Astrocyte of the hippocampus (primary cell): ENCODE results near the gene KCTD17.
"Not testable (repeated sequence)": the region's sequence is repeated elsewhere in the genome, so short reads cannot be mapped to it uniquely, and the experiment has no call there.

Experiments
- DNase-seq: peaks from one replicate; pipeline ENCODE4 v3.0.0; 2011; ENCODE audit warnings: low read depth, low spot score

The KCTD17 gene

GRCh38 chr22:37060801-37061610 lies 9.5 kb downstream of the KCTD17 start:
- DNase-seq, result no peak

DNA sequence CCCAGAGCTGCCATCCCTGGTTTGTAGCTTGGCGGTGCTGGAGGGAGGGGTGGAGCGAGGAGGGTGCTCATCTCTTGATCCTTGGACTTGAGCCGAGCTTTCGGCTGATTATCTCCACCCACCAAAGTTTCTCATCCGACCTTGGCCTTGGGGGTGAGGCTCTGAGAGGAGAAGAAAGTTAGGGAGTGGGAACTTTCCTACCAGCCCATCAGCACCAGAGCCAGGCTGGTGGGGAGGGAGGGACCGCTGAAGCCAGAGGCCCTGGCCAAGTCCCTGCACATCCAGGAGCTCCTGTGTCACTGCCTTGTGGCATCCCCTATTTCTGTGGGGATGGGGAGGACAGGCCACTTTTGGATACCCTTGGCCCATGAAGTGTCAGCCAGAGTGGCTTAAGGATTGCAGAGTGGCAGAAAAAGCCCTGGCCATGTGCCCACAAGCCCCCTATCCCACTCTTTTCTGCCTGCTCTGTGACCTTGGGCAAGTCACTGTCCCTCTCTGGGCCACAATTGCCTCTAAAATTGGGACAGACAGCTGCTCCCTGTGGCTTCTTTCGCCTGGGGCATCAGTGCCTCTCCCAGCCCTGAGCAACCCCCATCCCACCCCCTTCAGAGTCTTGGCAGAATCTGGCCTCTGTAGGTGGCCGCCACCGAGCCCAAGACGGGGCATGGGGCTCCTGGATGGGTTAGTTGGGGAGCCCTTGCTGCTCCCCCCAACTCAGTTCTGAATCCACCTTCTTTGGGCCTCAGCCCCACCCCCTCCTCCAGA lies 10.3 kb downstream of the KCTD17 start:
- DNase-seq, result no peak

DNA sequence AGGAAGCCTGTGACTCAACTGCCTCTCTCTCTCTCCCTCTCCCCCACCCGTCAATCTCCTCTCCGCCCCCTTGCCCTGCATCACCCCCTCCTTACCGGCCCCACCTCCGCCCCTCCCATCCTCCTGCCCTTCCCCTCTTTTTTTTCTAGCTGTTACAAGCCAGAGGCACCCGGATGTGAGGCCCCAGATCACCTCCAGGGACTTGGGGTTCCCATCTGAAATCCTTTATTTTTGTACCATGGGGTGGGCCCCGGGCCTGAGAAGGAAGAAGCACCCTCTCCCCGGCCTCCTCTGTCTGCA lies 10.8 kb downstream of the KCTD17 start:
- DNase-seq, result no peak

DNA sequence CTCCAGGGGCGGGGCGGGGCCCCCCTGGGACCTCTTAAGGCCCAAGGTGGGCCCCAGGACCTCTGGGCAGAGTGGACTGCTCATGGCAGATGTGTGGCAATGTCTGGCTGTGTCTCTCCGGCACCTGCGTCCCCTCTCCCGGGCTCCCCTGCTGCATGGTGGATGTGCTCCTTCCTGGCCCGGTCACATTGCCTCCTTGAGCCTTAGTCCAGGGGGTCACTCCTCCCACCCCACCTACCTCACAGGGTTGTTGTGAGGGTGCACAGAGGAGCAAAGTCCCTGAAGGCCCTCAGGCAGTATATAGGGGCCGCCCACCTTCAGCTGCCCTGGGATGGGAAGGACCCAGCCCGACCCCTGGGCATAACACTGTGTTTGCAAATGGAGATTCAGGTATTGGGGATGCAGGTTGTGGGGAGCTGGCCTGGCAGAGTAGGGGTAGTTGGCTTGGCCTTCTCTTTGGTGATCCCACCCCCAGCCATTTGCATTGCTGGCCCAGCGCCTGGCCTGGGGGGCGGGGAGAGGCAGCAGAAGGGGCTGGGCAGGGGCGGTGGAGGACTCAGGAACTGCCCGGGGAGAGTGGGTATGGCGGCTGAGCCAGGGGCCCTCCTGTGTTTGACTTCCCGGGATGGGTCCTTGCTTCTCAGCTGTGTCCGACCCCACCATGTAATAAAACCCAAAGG lies 11.3 kb downstream of the KCTD17 start:
- no peak for DNase-seq

DNA sequence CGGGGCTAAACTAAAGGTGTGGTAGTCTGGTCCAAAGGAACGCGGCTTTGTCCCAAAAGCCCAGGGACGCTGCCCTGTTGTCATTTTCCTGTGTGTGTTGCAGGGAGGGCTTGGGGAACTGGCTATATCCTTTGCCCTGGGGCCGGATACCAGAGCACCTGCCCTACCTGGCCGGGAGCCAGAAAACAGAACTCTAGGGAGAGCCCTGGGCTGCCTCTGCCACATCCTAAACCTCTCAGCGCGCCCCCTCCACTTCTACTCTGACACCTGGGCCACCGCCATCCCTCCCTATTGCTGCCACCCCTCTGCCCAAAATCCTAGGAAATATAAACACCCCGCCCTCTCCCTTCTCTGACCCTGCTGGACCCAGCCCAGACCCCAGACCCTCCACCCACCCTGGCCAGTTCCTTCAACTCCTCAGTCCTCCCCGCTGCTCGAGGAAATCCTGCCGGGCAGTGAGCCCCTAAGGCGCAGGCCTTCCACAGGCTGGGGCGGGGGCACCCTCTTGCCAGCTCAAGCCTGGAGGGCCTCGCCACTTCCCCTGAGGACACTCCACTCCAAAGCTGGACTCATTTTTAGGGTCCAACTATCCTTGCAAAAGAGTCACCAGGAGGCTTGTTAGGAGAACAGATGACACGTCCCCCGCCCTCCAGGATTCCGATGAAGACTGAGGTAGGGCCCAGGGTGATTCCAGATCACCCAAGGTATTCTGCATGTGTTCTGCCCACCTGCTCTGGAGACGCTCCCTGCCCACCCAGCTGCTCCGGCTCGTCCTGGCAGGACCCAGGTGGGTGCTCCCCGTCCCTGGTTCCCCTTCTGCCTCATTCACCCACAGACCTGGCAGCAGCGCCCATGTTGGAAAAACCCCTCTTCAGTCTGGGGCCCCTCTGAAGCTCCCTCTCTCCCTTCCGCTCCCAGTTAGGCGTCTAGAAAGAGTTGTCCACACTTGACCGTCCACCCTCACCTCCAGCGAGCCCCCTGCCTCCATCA lies 12.2 kb downstream of the KCTD17 start:
- no peak for DNase-seq

DNA sequence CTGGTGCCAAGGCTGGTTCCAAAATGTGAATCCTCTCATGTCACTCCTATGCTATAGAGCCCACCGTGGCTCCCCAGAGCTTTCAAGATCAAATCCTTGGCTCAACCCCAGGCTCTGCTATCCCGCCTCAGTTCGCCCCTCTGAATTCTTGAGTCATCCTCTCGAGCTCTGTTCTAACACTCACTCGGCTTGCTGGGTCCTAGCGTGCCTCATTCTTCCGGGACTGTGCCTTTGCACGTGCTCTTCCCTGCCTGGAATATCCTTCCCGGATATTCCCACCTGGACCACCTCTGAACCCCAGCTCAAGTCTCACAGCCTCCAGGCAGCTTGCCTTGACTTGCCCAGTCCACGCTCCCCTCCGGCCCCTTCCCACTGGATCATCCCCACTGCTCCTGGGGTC lies 13.0 kb downstream of the KCTD17 start:
- DNase-seq, result no peak

- no peak for DNase-seq
These were observed 13.6 kb downstream of the KCTD17 start for GRCh38 chr22:37065180-37065579.

- DNase-seq, result no peak
These were observed 14.4 kb downstream of the KCTD17 start for GRCh38 chr22:37065961-37066360.

GRCh38 chr22:37067428-37067827 lies 15.9 kb downstream of the KCTD17 start:
- DNase-seq, result no peak

- no peak for DNase-seq
These were observed 17.3 kb downstream of the KCTD17 start for GRCh38 chr22:37068859-37069258.

DNA sequence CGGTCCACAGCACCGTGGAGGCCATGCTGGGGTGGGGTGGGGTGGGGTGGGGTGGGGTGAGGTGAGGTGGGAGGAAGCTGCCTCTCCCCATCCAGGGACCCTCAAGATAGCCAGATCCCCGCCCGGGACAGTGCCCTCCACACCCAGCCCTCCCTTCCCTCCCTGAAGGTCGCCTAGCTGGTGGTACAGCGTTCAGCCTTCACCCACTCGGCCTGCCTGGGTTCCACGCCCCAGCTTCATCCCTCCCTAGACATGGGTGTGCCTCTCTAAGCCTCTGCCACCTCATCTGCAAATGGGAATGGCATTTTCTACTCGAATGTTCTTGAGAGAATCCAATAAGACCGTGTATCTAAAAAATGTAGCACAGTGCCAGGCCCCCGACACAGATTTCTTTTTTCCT lies 17.8 kb downstream of the KCTD17 start:
- no peak for DNase-seq

- no peak for DNase-seq
These were observed 18.2 kb downstream of the KCTD17 start for GRCh38 chr22:37069719-37070118.

DNA sequence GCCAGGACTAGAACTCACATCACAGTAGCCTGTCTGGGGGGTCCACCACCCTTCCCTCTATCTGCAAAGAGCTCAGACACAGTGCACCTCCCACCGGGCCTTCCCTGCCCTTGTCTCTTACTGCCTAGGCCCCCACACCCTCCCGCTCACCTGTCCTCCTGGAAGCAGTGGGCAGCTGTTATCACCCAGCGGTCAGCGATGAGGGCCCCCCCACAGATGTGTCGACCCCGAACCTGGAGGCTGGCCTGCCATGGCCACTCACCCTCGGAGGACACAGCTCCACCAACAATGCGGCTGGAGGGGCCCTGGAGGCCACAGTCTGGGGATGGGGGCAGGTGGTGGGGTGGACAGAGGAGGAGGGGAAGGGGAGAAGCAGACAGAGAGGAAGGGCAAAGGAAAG lies 18.8 kb downstream of the KCTD17 start:
- no peak for DNase-seq

DNA sequence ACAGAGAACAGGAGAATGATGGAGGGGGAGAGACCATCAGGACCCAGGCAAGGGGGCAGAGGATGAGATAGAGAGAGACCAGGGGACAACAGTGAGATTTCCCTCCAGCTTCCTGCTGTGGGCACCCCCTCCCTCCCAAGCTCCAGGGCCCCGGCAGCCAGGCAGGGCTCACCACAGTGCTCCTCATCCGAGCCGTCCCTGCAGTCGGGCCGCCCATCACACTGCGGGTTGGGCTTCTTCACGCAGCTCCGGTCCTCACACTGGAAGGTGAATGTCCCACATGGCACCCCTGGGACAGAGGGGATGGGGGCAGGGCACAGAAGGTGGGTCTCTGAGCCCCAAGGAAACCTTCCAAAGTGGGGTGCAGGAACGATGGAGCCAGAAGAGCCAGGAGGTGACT lies 19.2 kb downstream of the KCTD17 start:
- DNase-seq, result no peak

DNA sequence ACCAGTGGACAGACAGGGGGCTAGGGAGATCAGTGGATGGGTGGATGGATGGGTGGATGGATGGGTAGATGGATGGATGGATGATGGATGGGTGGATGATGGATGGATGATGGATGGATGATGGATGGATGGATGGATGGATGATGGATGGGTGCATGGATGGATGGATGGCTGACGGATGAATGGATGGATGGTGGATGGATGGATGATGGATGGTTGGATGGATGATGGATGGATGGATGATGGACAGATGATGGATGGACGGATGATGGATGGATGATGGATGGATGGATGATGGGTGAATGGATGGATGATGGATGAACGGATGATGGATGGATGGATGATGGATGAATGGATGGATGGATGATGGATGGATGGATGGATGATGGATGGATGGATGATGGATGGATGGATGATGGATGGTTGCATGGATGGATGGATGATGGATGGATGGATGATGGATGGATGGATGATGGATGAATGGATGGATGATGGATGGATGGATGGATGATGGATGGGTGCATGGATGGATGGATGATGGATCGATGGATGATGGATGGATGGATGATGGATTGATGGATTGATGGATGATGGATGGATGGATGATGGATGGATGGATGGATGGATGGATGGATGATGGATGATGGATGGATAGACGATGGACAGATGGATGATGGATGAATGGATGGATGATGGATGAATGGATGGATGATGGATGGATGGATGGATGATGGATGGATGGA lies 20.5 kb downstream of the KCTD17 start:
- DNase-seq, result not testable (repeated sequence)

GRCh38 chr22:37072673-37073072 lies 21.1 kb downstream of the KCTD17 start:
- no peak for DNase-seq

GRCh38 chr22:37074537-37074936 lies 23.0 kb downstream of the KCTD17 start:
- no peak for DNase-seq

GRCh38 chr22:37075046-37075445 lies 23.5 kb downstream of the KCTD17 start:
- no peak for DNase-seq

GRCh38 chr22:37075822-37076433 lies 24.4 kb downstream of the KCTD17 start:
- DNase-seq, result no peak

- peak; percentile 67 for DNase-seq
These were observed 26.4 kb downstream of the KCTD17 start for GRCh38 chr22:37077802-37078448.
